PC-9 (cell line): ENCODE measurements around the gene KCNK17.

Experiments used
- EZH2 ChIP-seq: fragments of 200-600 bp; sonication (generic); IDR thresholded peaks from 2 replicates; pipeline ENCODE4 v1.8.0; 2017; ENCODE audit warnings: antibody characterized with exemption, low read depth
- TF ChIP-seq, protein P1 (sequence below): fragments of 200-600 bp; sonication (generic); conservative IDR thresholded peaks from 2 replicates; pipeline ENCODE4 v1.6.1; 2017; ENCODE audit warnings: mixed run types, antibody characterized with exemption, mild to moderate bottlenecking, moderate library complexity

DNA sequence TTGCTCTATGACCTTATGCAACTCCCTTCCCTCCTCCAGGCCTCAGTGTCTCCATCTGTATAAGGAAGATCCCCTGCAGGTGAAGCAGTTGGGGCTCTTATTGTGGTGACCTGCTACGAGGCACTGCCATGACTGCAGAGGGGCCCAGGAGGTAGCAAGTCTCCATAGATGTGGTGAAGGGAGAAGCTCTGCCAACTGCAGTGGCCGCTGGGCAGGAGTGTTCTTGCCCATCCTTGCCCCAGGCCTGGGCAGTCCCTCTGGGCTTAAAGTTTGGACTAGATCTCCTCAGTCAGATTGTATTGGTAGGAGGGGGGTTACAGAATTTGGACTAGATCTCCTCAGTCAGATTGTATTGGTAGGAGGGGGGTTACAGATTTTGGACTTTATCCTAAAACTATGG, 12.2 kb downstream of the KCNK17 start:
- TF ChIP-seq, protein P1, sequence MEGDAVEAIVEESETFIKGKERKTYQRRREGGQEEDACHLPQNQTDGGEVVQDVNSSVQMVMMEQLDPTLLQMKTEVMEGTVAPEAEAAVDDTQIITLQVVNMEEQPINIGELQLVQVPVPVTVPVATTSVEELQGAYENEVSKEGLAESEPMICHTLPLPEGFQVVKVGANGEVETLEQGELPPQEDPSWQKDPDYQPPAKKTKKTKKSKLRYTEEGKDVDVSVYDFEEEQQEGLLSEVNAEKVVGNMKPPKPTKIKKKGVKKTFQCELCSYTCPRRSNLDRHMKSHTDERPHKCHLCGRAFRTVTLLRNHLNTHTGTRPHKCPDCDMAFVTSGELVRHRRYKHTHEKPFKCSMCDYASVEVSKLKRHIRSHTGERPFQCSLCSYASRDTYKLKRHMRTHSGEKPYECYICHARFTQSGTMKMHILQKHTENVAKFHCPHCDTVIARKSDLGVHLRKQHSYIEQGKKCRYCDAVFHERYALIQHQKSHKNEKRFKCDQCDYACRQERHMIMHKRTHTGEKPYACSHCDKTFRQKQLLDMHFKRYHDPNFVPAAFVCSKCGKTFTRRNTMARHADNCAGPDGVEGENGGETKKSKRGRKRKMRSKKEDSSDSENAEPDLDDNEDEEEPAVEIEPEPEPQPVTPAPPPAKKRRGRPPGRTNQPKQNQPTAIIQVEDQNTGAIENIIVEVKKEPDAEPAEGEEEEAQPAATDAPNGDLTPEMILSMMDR, result no peak
- TF ChIP-seq EZH2, result no peak
